Bronchial smooth muscle cell (primary cell): Measurements from ENCODE around the gene CFAP90. TPM values are rescaled to one million over a fixed set of nuclear protein-coding genes. Genes with fewer than 3 reads are reported as not detected.

Experiments
- total RNA-seq: library from RNA; depleted of rRNA; stranded (reverse); fragments of >200 nt; gene quantifications from 2 replicates; pipeline ENCODE4 v1.2.1, GENCODE V29; 2014

The CFAP90 gene
- total RNA-seq: 0.26 TPM in 1 of 2 replicates, not detected in the other

GRCh38 chr5:7850395-7851239 lies at the start of gene CFAP90:
Gene CFAP90 (minus strand): TSS chr5:7851133. CDS start chr5:7851021, 112 bp downstream.

GRCh38 chr5:7868773-7869473 lies 18.0 kb upstream of the CFAP90 start, which contains the start of the genes FASTKD3 and MTRR:
Gene FASTKD3 (minus strand): TSS chr5:7869031. CDS start chr5:7868083, 948 bp downstream.
Gene MTRR (plus strand): TSS chr5:7869148. CDS start chr5:7870795, 1,647 bp downstream.

Other genes starting within 250 kb of the CFAP90 start
- gene FASTKD3, start 17.9 kb upstream of the CFAP90 start, total RNA-seq: 8.0 and 9.0 TPM in 2 replicates
- gene MTRR, start 18.0 kb upstream of the CFAP90 start, total RNA-seq: 13.9 and 22.1 TPM in 2 replicates